ENCODE data around the gene STXBP1.

Gene STXBP1

DNA sequence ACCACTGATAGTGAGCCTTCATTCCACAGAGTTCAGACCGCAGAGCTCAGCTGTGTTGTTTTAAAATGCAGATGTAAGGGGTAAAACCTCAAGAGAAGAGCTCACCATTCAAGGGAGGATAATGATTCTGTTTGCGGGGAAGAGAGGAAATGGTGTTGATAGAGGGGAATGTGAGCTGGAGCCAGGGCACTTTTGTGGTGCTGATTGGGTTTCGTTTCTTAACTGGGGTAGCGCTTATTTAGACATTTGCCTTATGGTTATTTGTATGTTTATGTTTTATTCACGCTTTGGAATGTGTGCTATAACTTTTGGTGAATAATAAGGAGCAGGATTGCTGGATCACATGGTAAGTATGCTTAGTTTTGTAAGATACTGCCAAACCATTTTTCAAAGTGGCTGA is 42.5 kb downstream of the STXBP1 start:
- intact Hi-C loops (cut with DNase I; ENCODE audit: low total_unique reads): no loop called here
- Histone ChIP-seq H3K9me3 (no peaks in the 10 kb centered on the region), H3K27ac (no peak overlapping the region), H3K27me3 (no peaks in the 10 kb centered on the region), H3K36me3 (peaks cover 0 to 48% (median 27%) of the 10 kb centered on the region in 3 donors), H3K4me3 (no peak overlapping the region), H3K4me1 (no peaks in the 10 kb centered on the region)
- TF ChIP-seq CTCF (IDR thresholded peaks at IDR 0.05): no peak
- DNase-seq: no peak

DNA sequence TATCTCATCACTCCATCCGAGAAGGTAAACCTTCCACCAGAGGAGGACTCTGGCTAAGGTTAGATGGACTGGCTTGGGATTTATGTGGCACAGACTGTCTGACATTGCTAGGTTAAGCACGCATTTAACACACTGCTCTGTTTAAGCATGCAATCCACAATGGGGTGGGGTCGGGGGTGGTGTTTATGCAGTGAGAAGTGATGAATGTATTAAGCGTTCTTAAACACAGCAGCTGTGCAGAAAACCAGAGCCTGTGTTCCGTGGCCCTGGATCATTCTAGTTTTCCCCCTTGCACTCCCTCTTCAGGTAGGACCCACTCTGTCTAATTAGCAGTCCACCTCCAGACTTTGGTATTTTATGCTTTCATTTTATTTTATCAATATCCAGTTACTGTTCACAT is 46.4 kb downstream of the STXBP1 start:
- Histone ChIP-seq H3K4me3 (no peak overlapping the region), H3K36me3 (peaks cover 4 to 70% (median 46%) of the 10 kb centered on the region in 3 donors), H3K27me3 (no peaks in the 10 kb centered on the region), H3K9me3 (no peaks in the 10 kb centered on the region), H3K27ac (no peak overlapping the region), H3K4me1 (no peaks in the 10 kb centered on the region)
- TF ChIP-seq CTCF (IDR thresholded peaks at IDR 0.05): no peak
- no peak for DNase-seq
- intact Hi-C loops (cut with DNase I; ENCODE audit: low total_unique reads): no loop called here

DNA sequence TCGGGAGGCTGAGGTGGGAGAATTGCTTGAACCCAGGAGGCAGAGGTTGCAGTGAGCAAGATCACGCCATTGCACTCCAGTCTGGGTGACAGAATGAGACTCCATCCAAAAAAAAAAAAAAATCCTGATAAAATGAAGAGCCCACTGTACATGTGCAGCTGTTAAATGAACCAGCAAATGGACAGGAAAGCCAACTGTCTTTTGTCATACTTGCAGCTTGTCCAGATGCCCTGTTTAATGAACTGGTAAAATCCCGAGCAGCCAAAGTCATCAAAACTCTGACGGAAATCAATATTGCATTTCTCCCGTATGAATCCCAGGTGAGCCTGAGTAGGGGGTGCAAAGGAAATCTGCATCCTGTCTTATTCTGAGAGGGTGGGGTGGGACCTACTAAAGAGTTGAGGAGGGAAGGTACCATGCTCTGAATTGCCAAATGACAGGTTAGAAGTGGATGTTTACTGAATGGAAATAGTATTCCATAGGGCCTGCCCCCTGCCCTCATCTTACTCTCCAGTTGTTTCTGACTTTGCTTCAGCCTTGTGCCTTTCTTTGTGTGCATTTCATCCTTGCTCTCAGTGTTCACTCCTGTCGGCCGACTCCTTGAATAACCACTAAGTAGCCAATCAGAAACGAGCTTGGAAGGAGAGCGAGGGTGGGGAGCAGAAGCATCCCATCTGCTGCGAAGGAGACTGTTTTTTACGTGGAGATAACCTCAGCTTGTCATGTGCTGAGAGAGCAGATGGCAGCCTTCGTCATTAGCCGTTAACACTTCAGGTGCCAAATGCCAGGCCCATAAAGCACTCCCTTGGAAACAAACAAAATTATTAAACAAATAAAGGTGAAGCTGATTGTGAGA is 49.0 kb downstream of the STXBP1 start:
- Histone ChIP-seq H3K36me3 (peaks cover 16 to 80% (median 56%) of the 10 kb centered on the region in 3 donors), H3K9me3 (no peaks in the 10 kb centered on the region), H3K4me1 (no peaks in the 10 kb centered on the region), H3K27me3 (no peaks in the 10 kb centered on the region), H3K27ac (no peak overlapping the region), H3K4me3 (no peak overlapping the region)
- intact Hi-C loops (cut with DNase I; ENCODE audit: low total_unique reads): no loop called here
- no peak for TF ChIP-seq CTCF (IDR thresholded peaks at IDR 0.05)
- no peak for DNase-seq

- intact Hi-C loops (cut with DNase I; ENCODE audit: low total_unique reads): no loop called here
- Histone ChIP-seq H3K4me1 (no peaks in the 10 kb centered on the region), H3K27me3 (no peaks in the 10 kb centered on the region), H3K9me3 (no peaks in the 10 kb centered on the region), H3K4me3 (no peak overlapping the region), H3K27ac (no peak overlapping the region), H3K36me3 (peaks cover 16 to 84% (median 65%) of the 10 kb centered on the region in 3 donors)
- TF ChIP-seq CTCF (IDR thresholded peaks at IDR 0.05): no peak
- no peak for DNase-seq
Observed at GRCh38 chr9:127662617-127663016, 50.5 kb downstream of the STXBP1 start.

DNA sequence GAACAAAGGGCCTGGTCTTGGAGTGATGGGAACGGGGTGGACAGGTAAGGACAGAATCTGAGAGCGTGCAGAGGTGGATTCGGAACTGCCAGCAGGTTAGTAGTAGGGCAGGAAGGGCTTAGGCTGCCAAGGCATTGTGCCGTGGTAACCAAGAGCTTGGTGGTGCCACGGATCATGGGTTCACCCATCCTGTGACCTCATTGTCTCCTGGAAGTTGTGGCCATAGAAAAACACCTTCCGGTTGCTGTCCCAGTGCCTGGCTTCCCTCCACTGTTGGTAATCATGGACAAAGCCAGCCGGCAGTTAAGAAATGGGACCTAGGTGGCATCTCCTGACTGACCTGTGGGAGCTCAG is 52.2 kb downstream of the STXBP1 start:
- Histone ChIP-seq H3K27ac (no peak overlapping the region), H3K36me3 (peaks cover 16 to 88% (median 78%) of the 10 kb centered on the region in 3 donors), H3K4me1 (no peaks in the 10 kb centered on the region), H3K27me3 (no peaks in the 10 kb centered on the region), H3K4me3 (no peak overlapping the region), H3K9me3 (no peaks in the 10 kb centered on the region)
- DNase-seq: no peak
- no peak for TF ChIP-seq CTCF (IDR thresholded peaks at IDR 0.05)
- intact Hi-C loops (cut with DNase I; ENCODE audit: low total_unique reads): no loop called here
